B cell (primary cell): ENCODE results near the gene PHYH. TPM values are rescaled to one million over a fixed set of nuclear protein-coding genes. Genes with fewer than 3 reads are reported as not detected.

Source experiments
- ATAC-seq: fragments of 200-7000 bp; cut with Tn5 transposase; one replicate; pipeline ENCODE4 v1.10.0; 2021; ENCODE audit warnings: low read depth, mild to moderate bottlenecking, moderate number of reproducible peaks, moderate library complexity
- CTCF ChIA-PET: fragments of 350-600 bp; sonication (Branson Sonifier 250); formaldehyde crosslinking; loops from one replicate; lab custom pipeline; 2021; ENCODE audit warnings: antibody characterized with exemption, inconsistent platforms; lab: Charles Lee
- POLR2A ChIA-PET: fragments of 350-600 bp; sonication (Branson Sonifier 250); formaldehyde crosslinking; loops from one replicate; lab custom pipeline; 2021; ENCODE audit warnings: antibody characterized with exemption; lab: Charles Lee
- DNase-seq: peaks from one replicate; pipeline ENCODE4 v3.0.0; 2013
- H2AFZ ChIP-seq: 2 replicates; pipeline ENCODE4 v1.6.1; 2012; ENCODE audit warnings: mild to moderate bottlenecking, low read depth, low read length; ENCODE audit not compliant: insufficient read depth, poor library complexity, severe bottlenecking
- H3K27ac ChIP-seq, 2 donors: 1 replicate in 1 of 2; 2 replicates in 1 of 2; pipeline ENCODE4 v1.5.1; 2012 to 2013; ENCODE audit warnings: low read length in 2 of 2, mild to moderate bottlenecking in 2 of 2, moderate library complexity in 1 of 2
- H3K27me3 ChIP-seq, 4 experiments: fragments of 200-600 bp in 1 of 4; sonication (generic) in 1 of 4; replicated peaks in 1 of 4; 1 replicate in 2 of 4; 2 replicates in 2 of 4; pipeline versions ENCODE4 v1.6.1 to v1.7.0; 2013 to 2016; ENCODE audit warnings: low read length in 3 of 4, mild to moderate bottlenecking in 2 of 4, mixed read lengths in 1 of 4, moderate library complexity in 1 of 4; ENCODE audit not compliant: insufficient read depth in 4 of 4, control insufficient read depth in 3 of 4; ENCODE audit errors: control extremely low read depth in 1 of 4
- H3K36me3 ChIP-seq, 2 experiments: replicated peaks in 1 of 2; 1 replicate in 1 of 2; 2 replicates in 1 of 2; pipeline versions ENCODE4 v1.6.1 to v1.7.1; 2013; ENCODE audit warnings: low read length in 1 of 2; ENCODE audit not compliant: insufficient read depth in 2 of 2, control insufficient read depth in 1 of 2; ENCODE audit errors: control extremely low read depth in 1 of 2, extremely low read depth in 1 of 2
- H3K4me1 ChIP-seq, 2 donors: fragments of 200-600 bp in 1 of 2; sonication (generic) in 1 of 2; 1 replicate in 1 of 2; 2 replicates in 1 of 2; pipeline versions ENCODE4 v1.5.1 to v1.6.1; 2013 to 2017; ENCODE audit warnings: low read length in 2 of 2; ENCODE audit not compliant: control insufficient read depth in 2 of 2, insufficient read depth in 2 of 2
- H3K4me2 ChIP-seq: replicated peaks from 2 replicates; pipeline ENCODE3; 2012; ENCODE audit warnings: mild to moderate bottlenecking, low read depth, low read length; ENCODE audit not compliant: poor library complexity, severe bottlenecking
- H3K4me3 ChIP-seq, 5 experiments: fragments of 200-600 bp in 1 of 5; sonication (generic) in 1 of 5; 1 replicate in 3 of 5; 2 replicates in 2 of 5; pipeline versions ENCODE4 v1.5.1 to v1.7.0; 2011 to 2016; ENCODE audit warnings: low read length in 4 of 5, mild to moderate bottlenecking in 4 of 5, low read depth in 2 of 5, control low read depth in 1 of 5, moderate library complexity in 1 of 5; ENCODE audit not compliant: insufficient read depth in 1 of 5; ENCODE audit errors: control extremely low read depth in 1 of 5, extremely low read depth in 1 of 5
- H3K79me2 ChIP-seq: fragments of 200-600 bp; sonication (generic); one replicate; pipeline ENCODE4 v1.6.0; 2016; ENCODE audit warnings: low read length; ENCODE audit not compliant: control insufficient read depth, insufficient read depth
- H3K9ac ChIP-seq: fragments of 200-600 bp; sonication (generic); 2 replicates; pipeline ENCODE4 v1.6.1; 2017; ENCODE audit warnings: mild to moderate bottlenecking, low read length, moderate library complexity
- H3K9me3 ChIP-seq, 3 donors: one replicate each; pipeline versions ENCODE4 v1.6.1 to v1.7.1; 2013; ENCODE audit warnings: low read length in 2 of 3; ENCODE audit not compliant: control insufficient read depth in 2 of 3, insufficient read depth in 1 of 3; ENCODE audit errors: control extremely low read depth in 1 of 3
- H4K20me1 ChIP-seq: 2 replicates; pipeline ENCODE4 v1.6.0; 2012; ENCODE audit warnings: mild to moderate bottlenecking, low read length; ENCODE audit not compliant: insufficient read depth, control insufficient read depth, poor library complexity, severe bottlenecking
- H3K27ac Mint-ChIP-seq: one replicate; pipeline ENCODE4 v1.8.0; 2021; ENCODE audit warnings: mixed read lengths
- H3K27me3 Mint-ChIP-seq: one replicate; pipeline ENCODE4 v1.8.0; 2021; ENCODE audit warnings: mixed read lengths
- H3K4me1 Mint-ChIP-seq: one replicate; pipeline ENCODE4 v1.8.0; 2021; ENCODE audit warnings: mixed read lengths
- H3K4me3 Mint-ChIP-seq: one replicate; pipeline ENCODE4 v1.8.0; 2021; ENCODE audit warnings: mixed read lengths
- H3K9me3 Mint-ChIP-seq: one replicate; pipeline ENCODE4 v1.8.0; 2022; ENCODE audit warnings: mixed read lengths; ENCODE audit not compliant: insufficient read depth
- EZH2 ChIP-seq: IDR thresholded peaks from 2 replicates; pipeline ENCODE4 v1.6.1; 2012; ENCODE audit warnings: borderline replicate concordance, low read depth, mild to moderate bottlenecking, moderate library complexity, low read length; ENCODE audit not compliant: insufficient read depth, poor library complexity, severe bottlenecking
- WGBS: methylation state at CpG from one replicate; pipeline ENCODE4 v1.1.5; 2013; ENCODE audit warnings: missing lambda C conversion rate; ENCODE audit not compliant: insufficient coverage; 5-methylcytosine and 5-hydroxymethylcytosine counted together
- intact Hi-C: fragments of 100-400 bp; cut with micrococcal nuclease; formaldehyde crosslinking; loops from one replicate; pipeline ENCODE4 v1.10.0; 2022
- polyA plus RNA-seq: library from polyadenylated mRNA; depleted of rRNA; stranded (reverse); fragments of >200 nt; gene quantifications from 2 replicates; pipeline ENCODE4 v1.2.3, GENCODE V29; 2012
- total RNA-seq, 2 donors: library from RNA; stranded (reverse); fragments of 120-200 nt in 1 of 2; gene quantifications; 1 replicate in 1 of 2; 2 replicates in 1 of 2; pipeline versions ENCODE4 v1.2.3 to v1.2.4, GENCODE V29; 2013 to 2022
- TF ChIP-seq, protein P1 (sequence below): fragments of 200-600 bp; IDR thresholded peaks from one replicate; pipeline ENCODE4 v1.8.0; 2022; ENCODE audit warnings: antibody characterized with exemption, mild to moderate bottlenecking

The PHYH gene
- total and polyA plus RNA-seq, 2 donors (not counting 1 experiment from before 2014, with no cell fraction given), result 3.1 to 9.7 TPM

DNA sequence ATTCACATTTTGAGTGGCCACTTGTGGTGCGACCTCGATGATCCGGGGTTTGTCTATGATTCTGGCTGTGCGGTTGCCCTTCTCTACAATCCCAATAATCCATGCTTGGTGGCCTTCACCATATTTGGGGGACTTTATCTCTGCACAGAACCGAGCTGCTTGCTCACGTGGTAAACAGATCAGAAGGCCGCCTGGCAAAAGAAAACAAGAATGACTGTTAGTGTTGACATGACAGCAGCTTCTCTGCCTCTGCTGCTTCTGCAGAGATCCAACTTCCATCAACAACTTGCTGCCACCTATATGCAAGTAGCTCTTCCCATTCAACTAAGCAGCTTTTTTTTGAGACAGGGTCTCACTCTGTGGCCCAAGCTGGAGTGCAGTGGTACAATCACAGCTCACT is 19.3 kb upstream of the PHYH start:
- no peak for TF ChIP-seq EZH2
- TF ChIP-seq, protein P1, sequence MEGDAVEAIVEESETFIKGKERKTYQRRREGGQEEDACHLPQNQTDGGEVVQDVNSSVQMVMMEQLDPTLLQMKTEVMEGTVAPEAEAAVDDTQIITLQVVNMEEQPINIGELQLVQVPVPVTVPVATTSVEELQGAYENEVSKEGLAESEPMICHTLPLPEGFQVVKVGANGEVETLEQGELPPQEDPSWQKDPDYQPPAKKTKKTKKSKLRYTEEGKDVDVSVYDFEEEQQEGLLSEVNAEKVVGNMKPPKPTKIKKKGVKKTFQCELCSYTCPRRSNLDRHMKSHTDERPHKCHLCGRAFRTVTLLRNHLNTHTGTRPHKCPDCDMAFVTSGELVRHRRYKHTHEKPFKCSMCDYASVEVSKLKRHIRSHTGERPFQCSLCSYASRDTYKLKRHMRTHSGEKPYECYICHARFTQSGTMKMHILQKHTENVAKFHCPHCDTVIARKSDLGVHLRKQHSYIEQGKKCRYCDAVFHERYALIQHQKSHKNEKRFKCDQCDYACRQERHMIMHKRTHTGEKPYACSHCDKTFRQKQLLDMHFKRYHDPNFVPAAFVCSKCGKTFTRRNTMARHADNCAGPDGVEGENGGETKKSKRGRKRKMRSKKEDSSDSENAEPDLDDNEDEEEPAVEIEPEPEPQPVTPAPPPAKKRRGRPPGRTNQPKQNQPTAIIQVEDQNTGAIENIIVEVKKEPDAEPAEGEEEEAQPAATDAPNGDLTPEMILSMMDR, result no peak
- intact Hi-C loops, result no loop called here
- H3K4me3 Mint-ChIP-seq, result no peak overlapping the region
- no peaks in the 10 kb centered on the region for H3K9me3 ChIP-seq
- no peak for DNase-seq
- no peak for ATAC-seq
- H3K27me3 Mint-ChIP-seq, result no peaks in the 10 kb centered on the region
- no peak overlapping the region for H3K27ac ChIP-seq
- POLR2A ChIA-PET, result no interaction called here
- no peak overlapping the region for H2AFZ ChIP-seq
- H4K20me1 ChIP-seq, result no peaks in the 10 kb centered on the region
- H3K27ac Mint-ChIP-seq, result no peak overlapping the region
- no peak overlapping the region for H3K4me3 ChIP-seq
- CTCF ChIA-PET, result no interaction called here
- WGBS, result 95% methylated on average over 3 of the region's 7 CpGs
- peaks cover 4 to 23% of the 10 kb centered on the region in 2 experiments for H3K36me3 ChIP-seq
- H3K27me3 ChIP-seq, result no peaks in the 10 kb centered on the region
- H3K9me3 Mint-ChIP-seq, result no peaks in the 10 kb centered on the region
- no peaks in the 10 kb centered on the region for H3K79me2 ChIP-seq
- H3K4me1 Mint-ChIP-seq, result no peaks in the 10 kb centered on the region
- no peak overlapping the region for H3K9ac ChIP-seq
- H3K4me2 ChIP-seq, result no peak overlapping the region
- H3K4me1 ChIP-seq, result no peaks in the 10 kb centered on the region

DNA sequence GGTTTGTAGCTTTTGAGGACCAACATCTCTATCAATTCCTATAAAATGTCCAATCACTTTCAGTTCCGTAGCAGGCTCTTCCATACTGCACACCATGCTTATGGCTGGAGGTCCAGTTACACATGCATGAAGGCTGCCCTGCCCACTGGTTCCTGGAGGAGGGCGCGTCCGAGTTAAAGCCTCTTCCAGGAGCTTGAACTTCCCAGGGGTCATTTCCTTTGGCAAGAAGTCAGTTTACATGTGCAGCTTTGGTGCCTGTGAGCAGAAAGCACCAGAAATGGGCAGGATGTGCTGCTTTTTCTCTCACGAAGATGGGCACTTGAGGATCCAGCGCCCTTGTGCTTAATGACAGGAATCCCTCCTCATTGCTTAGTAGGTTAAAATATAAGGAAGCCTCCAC is 17.6 kb upstream of the PHYH start:
- DNase-seq (no peak), ATAC-seq (no peak)
- Histone ChIP-seq H3K9me3 (no peaks in the 10 kb centered on the region), H3K4me2 (no peak overlapping the region), H3K4me1 (no peaks in the 10 kb centered on the region), H3K79me2 (no peaks in the 10 kb centered on the region), H3K9ac (no peak overlapping the region), H3K27ac (no peak overlapping the region), H3K36me3 (peaks cover 3 to 15% of the 10 kb centered on the region in 2 experiments), H4K20me1 (no peaks in the 10 kb centered on the region), H3K27me3 (no peaks in the 10 kb centered on the region), H3K4me3 (no peak overlapping the region), H2AFZ (no peak overlapping the region)
- Mint-ChIP-seq H3K9me3 (no peaks in the 10 kb centered on the region), H3K27me3 (no peaks in the 10 kb centered on the region), H3K4me1 (no peaks in the 10 kb centered on the region), H3K27ac (no peak overlapping the region), H3K4me3 (no peak overlapping the region)
- POLR2A ChIA-PET, result interaction anchor here (0.6 kb wide), 1 partner anchor 47 kb away, joined by 4 read pairs; no protein-coding TSS in a partner anchor
- TF ChIP-seq EZH2, result no peak
- TF ChIP-seq, protein P1, result no peak
- intact Hi-C loops, result no loop called here
- 100% methylated on average over 1 of the region's 6 CpGs for WGBS
- CTCF ChIA-PET, result no interaction called here
